HG03432 (cell line): ENCODE data around the gene BTBD9.
"Not testable (repeated sequence)": the region's sequence is repeated elsewhere in the genome, so short reads cannot be mapped to it uniquely, and the experiment has no call there.

Experiments used
- ATAC-seq: cut with Tn5 transposase; IDR thresholded peaks from one replicate; pipeline ENCODE4 v1.9.1; 2021; ENCODE audit warnings: mild to moderate bottlenecking, moderate library complexity; ENCODE audit not compliant: unreplicated experiment

BTBD9 gene

GRCh38 chr6:38443352-38444144 lies 196.2 kb downstream of the BTBD9 start:
- no peak for ATAC-seq

- ATAC-seq, result no peak
Observed at GRCh38 chr6:38438097-38438496, 201.6 kb downstream of the BTBD9 start.

GRCh38 chr6:38436726-38437465 lies 202.8 kb downstream of the BTBD9 start:
- ATAC-seq, result no peak

GRCh38 chr6:38435330-38435729 lies 204.4 kb downstream of the BTBD9 start:
- no peak for ATAC-seq

GRCh38 chr6:38434051-38434450 lies 205.7 kb downstream of the BTBD9 start:
- no peak for ATAC-seq

- no peak for ATAC-seq
Observed at GRCh38 chr6:38432479-38432878, 207.2 kb downstream of the BTBD9 start.

- no peak for ATAC-seq
Observed at GRCh38 chr6:38432079-38432478, 207.7 kb downstream of the BTBD9 start.

- no peak for ATAC-seq
Observed at GRCh38 chr6:38429546-38429945, 210.2 kb downstream of the BTBD9 start.

GRCh38 chr6:38427492-38428210 lies 212.1 kb downstream of the BTBD9 start:
- ATAC-seq, result peak; percentile 67

GRCh38 chr6:38425788-38426488 lies 213.8 kb downstream of the BTBD9 start:
- ATAC-seq, result not testable (repeated sequence)

GRCh38 chr6:38423746-38424145 lies 216.0 kb downstream of the BTBD9 start:
- ATAC-seq, result no peak

- no peak for ATAC-seq
Observed at GRCh38 chr6:38420207-38420606, 219.5 kb downstream of the BTBD9 start.

GRCh38 chr6:38417521-38417920 lies 222.2 kb downstream of the BTBD9 start:
- no peak for ATAC-seq

GRCh38 chr6:38415231-38416005 lies 224.3 kb downstream of the BTBD9 start:
- ATAC-seq, result no peak

- no peak for ATAC-seq
Observed at GRCh38 chr6:38413102-38413800, 226.5 kb downstream of the BTBD9 start.

- no peak for ATAC-seq
Observed at GRCh38 chr6:38407192-38407591, 232.5 kb downstream of the BTBD9 start.

- ATAC-seq, result no peak
Observed at GRCh38 chr6:38406096-38406495, 233.6 kb downstream of the BTBD9 start.

- ATAC-seq, result no peak
Observed at GRCh38 chr6:38404900-38405556, 234.7 kb downstream of the BTBD9 start.

GRCh38 chr6:38404355-38404754 lies 235.4 kb downstream of the BTBD9 start:
- ATAC-seq, result no peak
